Stimulated activated CD4-positive, alpha-beta T cell treated with anti-CD3 and anti-CD28 coated beads, TNF-alpha, amount 100 ng/mL, for 24 hours (primary cell): Measurements from ENCODE around the gene CTNNA3.
"Not testable (repeated sequence)": the region's sequence is repeated elsewhere in the genome, so short reads cannot be mapped to it uniquely, and the experiment has no call there.

Source experiments
- DNase-seq, 3 experiments: peaks; one replicate each; pipeline ENCODE4 v3.0.0-alpha.2; 2020; ENCODE audit warnings: low read depth in 3 of 3

The CTNNA3 gene

DNA sequence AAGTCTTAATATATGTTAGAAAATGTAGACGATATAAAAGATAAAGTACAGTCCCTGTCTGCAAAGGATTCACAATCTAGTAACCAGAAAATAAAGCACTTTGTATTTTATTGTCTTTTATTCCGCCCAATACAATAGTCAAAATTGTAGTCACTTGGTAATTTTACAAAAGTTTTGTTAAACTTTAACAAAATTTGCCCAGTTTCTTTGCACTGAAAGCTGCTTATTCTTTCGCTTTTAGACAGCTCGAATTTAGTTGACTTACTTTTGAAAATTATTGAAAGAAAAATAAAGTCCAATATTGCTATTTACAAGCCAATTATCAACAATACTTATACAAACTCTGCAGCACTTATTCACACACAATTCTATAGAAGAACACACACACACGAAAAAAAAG lies 1305.1 kb downstream of the CTNNA3 start:
- DNase-seq, result no peak

DNA sequence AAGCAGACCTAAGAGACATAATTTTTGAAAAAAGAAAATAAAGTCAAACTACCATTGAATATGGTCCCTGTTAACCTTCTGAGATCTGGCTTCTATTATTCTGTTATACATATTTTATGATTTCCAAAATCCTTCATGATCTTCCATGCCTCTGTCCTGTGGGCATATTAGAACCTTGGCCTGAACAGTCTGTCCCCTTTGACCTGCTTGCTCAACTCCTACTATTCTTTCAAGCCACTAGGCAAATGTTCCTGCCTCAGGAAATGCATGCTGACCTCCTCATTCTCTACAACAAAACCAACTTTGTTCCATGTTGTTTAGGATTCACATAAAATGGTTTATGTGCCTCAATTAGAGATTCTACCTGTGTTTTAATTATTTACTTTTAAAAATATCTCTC lies 1315.0 kb downstream of the CTNNA3 start:
- DNase-seq, result no peak

DNA sequence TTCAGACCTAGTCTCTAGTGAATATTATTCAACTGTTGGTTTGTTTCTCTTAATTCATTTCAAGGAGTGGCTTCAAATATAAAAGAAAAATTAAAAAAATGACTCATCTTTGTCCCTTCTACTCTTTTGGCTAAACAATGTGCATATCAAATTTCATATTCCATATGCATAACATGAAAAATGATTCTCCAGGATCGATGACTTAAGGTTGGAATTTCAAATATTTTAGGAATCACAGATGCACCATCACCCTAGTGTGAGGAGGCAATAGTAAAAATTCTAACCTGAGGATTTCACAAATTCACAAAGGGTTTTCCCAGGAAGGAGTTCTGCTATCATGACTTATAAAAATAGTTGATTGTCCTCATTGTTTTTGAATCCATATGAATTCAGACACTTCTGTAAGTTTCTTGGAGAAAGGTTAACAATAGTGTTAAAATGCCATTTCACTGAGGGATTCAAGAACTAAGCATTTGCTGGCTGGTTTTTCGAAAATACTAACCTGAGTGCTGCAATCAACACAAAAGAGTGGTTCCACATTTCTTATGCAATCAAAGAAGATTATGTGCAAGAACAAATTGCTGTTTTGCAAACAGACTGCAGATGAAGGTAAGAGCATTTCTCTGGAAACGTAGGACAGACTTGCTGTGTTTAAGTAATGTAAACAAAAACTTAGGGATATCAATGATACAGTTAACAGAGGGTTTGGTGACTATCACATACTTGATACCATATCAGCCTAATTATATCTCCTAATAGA lies 1317.7 kb downstream of the CTNNA3 start:
- DNase-seq, result no peak

DNA sequence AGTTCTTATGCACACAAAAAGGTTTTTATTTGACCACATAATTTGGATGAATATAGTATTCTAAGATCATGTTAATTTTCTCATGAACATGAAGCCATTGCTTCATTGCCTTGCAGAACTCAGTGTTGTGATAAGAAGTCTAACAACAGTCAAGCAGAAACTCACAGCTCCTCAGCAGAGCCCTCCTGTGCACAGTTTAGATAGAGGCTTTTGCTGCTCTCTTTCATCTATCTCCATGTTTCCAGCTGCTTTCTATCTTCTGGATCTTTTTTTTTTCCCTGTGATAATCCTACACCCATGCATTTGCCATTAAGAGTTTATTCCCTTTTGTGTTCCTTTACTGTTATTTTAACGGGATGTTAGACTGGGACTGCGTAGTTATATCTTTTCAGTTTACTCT lies 1327.8 kb downstream of the CTNNA3 start:
- DNase-seq, result no peak

DNA sequence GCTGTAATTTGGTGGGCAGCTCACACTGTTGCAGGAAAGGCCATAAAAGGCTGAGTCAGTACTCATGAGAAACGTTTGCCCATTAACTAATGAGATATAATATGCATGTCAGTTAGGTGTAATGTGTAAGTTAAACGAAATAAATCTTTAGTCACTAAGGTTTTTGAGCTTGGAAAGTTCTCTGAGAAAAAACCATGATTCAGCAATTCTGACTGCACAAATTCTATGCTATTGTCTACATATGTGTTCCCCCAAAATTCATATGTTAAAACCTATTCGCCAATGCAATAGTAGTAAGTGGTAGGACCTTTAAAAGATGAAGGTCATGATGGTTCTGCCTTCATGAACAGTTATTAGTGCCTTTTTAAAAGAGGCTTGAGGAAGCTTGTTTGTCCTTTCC lies 1329.8 kb downstream of the CTNNA3 start:
- no peak for DNase-seq

DNA sequence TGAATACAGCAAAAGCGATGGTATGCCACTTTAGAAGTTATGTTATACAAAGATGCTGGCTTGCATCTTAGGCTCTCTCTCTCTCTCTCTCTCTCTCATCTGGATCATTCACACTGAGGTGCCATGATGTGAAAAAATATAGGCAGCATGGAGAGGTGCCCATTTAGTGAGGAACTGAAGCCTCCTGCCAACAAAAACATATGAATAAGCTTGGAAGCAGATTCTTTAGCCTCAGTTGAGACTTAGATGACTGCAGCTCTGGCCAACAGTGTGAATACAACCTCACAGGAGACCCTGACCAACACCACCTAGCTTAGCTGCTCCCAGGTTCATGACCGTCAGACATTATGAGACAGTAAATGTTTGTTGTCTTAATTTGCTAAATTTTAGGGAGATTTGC lies 1330.3 kb downstream of the CTNNA3 start:
- no peak for DNase-seq

DNA sequence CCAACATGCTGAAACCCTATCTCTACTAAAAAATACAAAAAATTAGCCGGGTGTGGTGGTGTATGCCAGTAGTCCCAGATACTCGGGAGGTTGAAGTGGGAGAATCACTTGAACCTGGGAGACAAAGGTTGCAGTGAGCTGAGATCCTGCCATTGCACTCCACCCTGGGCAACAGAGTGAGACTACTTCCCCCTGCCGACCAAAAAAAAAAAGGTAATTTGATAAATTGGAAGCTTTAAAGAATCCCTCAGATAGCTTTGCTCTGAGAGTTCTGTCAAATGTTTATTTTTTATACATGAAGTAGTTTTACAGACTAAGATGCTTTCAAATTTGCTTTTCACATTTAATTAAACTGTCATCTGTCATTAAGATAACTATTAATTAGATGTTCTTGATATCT lies 1333.5 kb downstream of the CTNNA3 start:
- no peak for DNase-seq

DNA sequence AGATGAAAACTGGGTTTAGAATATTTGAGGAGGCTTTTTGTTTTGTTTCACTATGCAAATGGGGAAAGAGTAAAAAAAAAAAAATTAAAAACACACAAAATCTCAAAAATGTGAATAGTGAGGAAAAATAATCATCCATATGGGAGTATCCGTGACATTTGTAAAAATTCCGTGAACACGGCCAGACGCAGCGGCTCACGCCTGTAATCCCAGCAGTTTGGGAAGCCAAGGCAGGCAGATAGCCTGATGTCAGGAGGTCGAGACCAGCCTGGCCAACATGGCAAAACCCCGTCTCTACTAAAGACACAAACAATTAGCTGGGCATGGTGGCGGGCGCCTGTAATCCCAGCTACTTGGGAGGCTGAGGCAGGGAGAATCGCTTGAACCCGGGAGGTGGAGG lies 1342.2 kb downstream of the CTNNA3 start:
- DNase-seq, result not testable (repeated sequence)

DNA sequence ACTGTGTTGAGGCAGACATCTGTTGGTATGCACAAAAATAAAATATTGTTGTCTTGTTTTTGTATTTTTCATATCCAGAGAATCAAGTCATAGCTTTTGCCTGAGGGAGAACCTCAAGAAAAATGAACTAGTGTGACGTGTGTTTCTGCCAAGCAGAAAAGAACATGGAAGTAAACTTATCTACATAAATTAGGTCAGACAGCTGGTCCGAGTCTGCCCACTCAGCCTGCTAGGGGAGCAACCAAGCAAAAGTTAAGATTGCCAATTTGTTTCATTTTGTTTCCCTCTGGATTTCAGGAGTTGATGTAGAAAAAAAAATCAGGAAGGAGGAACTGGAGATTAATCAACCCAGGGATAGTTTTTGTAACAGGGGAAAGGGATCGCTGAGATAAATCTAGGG lies 1342.6 kb downstream of the CTNNA3 start:
- no peak for DNase-seq

DNA sequence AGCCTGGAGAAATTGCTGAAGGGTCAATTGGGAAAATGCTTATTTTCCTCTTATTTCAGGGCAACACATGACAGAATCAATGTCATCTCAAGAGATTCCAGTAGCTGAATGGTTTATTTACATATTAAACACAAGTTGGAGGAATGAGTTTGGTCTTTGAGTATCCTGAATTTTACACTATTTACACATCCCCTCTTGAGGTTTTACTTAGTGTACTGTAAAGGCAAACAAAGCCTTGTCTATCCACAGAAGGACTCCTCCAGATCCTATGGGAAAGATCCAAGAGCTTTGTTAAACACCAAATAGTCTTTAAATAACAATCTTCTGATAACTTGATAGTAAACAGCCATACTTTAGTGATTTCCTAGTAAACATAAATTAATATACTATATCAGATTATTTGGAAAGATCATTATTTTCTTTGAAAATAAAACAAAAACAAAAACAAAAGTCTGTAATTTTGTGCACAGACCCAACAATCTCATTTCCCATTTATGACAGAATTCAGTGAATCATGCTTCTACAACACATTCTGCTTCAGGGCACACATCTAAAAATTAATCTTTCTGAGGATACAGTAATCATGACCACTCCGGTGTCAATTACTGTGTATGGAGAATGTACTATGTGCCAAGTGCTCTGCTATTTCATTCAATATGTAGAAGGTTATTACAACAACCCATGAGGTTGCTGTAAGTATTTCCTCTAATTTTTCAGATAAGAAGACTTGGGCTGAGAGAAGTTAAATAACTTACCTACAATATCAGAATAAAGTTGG lies 1345.2 kb downstream of the CTNNA3 start:
- DNase-seq, result no peak

DNA sequence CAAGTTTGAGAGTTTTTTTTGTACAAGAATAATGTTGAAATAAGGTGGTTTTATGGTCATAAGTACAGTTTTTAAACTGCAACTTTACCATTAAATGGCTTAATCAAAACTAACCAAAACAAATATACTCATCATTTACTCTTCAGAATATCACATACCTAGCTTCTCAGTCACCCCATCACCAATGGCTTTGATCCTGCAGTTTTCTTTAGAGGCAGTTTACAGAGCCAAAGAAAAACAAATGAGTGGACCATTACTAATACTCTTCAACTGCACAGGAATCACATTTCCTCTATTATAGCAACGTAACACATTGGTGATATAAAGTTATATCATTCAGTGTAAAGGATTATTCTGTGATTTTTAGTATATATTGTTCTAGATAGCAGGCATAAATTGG lies 1346.3 kb downstream of the CTNNA3 start:
- DNase-seq, result no peak

DNA sequence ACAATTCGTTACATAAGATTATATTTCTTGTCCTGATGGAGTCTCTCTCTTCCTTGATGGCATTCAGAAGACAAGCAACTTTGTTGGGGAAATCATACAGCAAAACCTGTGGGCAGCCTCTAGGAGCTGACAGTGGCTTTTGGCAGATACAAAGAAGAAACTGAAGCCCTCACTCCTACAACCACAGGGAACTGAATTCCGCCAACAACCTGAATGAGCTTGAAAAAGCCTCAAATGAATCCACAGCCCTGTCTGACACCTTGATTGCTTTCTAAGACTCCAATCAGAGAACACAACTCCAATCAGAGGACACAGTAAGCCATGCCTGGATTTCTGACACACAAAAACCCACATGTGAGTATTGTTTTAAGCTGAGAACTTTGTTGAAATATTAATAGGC lies 1346.9 kb downstream of the CTNNA3 start:
- no peak for DNase-seq

DNA sequence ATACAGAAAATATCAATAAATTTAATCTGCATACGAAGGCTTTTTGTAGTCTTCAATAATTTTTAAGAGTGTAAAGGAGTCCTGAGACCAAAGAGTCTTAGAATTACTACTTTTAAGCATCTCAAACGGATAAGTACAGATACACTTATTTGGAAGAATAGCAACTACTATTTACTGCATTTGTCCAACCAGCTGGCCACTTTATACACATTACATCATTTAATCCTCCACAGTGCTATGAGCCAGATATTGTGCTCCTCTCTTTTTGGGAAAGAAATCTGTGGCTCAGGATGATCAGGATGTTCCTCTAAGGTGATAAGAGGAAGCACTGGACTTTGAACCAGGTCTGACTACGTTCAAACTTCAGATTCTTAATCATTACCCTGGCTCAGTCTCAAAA lies 1358.8 kb downstream of the CTNNA3 start:
- DNase-seq, result no peak

DNA sequence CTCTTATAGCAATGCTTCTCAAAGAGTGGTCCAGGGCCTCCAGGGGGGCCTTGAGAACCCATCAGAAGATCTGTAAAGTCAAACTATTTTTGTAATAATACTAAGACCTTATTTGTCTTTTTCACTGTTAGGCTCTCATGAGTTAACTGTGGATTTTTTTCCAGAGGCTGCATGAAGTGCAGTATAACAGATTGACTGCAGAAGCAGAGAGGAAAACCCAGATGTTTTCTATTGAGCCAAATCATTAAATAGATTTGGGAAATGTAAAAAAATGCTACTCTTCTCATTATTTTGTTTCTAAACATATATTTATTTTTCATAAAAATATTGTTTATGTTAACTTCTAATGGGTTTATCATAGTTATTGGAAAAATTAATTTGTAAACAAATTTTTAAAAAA lies 1359.2 kb downstream of the CTNNA3 start:
- no peak for DNase-seq

DNA sequence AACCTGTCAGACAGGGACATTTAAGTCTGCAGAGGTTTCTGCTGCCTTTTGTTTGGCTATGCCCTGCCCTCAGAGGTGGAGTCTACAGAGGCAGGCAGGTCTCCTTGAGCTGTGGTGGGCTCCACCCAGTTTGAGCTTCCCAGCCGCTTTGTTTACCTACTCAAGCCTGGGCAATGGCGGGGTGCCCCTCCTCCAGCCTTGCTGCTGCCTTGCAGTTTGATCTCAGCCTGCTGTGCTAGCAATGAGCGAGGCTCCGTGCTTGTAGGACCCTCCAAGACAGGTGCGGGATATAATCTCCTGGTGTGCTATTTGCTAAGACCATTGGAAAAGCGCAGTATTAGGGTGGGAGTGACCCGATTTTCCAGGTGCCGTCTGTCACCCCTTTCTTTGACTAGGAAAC lies 1360.2 kb downstream of the CTNNA3 start:
- not testable (repeated sequence) for DNase-seq

DNA sequence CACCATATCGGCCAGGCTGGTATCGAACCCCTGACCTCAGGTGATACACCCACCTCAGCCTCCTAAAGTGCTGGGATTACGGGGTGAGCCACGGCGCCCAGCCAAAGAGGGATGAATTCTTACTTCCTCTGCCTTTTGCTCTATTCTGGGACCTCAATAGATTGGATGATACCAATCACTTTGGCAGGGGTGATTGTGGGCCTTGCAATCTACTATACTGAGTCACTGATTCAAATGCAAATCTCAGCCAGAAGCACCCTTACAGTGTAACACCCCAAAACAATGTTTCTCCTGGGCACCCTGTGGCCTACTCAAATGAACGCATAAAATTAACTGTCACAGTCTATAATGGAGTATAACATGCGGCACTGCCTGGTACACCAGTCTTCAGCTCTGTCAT lies 1366.8 kb downstream of the CTNNA3 start:
- no peak for DNase-seq

DNA sequence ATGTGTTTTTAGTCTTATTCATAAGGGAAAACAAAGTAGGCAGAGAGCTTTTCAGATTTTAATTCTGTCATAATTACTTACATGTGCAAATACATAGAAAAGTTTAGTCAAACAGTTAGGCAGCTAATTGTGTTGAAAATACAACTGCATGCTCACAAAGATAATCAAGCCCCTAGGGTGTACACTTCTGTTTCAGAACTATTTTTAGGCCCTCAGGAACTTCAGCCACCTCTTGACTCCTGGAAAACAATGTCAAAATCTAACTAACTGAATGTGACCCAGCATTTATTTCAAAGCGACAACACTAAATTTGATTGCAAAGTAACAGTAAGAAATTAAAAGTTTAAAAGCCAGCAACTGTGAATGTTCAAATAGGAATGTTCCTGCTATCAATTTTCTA lies 1369.1 kb downstream of the CTNNA3 start:
- DNase-seq, result no peak

DNA sequence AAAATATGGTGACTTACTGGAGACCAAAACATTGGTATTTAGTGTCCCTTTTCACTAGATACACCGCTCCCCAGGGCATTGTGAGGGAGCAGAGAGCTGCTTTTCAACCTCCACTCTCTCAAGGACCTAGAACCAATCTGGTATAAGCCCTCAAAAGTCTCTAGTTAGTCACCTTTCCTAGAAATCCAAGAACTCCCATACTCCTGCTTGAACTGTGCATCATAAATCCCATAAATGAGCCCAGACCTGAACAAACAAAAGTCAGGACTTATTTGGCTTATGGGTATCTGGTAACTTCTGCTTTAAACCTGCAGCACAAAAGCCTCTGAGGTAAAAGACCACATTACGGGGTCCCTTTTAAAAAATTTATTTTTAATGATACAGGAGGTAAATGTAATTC lies 1373.2 kb downstream of the CTNNA3 start:
- no peak for DNase-seq

DNA sequence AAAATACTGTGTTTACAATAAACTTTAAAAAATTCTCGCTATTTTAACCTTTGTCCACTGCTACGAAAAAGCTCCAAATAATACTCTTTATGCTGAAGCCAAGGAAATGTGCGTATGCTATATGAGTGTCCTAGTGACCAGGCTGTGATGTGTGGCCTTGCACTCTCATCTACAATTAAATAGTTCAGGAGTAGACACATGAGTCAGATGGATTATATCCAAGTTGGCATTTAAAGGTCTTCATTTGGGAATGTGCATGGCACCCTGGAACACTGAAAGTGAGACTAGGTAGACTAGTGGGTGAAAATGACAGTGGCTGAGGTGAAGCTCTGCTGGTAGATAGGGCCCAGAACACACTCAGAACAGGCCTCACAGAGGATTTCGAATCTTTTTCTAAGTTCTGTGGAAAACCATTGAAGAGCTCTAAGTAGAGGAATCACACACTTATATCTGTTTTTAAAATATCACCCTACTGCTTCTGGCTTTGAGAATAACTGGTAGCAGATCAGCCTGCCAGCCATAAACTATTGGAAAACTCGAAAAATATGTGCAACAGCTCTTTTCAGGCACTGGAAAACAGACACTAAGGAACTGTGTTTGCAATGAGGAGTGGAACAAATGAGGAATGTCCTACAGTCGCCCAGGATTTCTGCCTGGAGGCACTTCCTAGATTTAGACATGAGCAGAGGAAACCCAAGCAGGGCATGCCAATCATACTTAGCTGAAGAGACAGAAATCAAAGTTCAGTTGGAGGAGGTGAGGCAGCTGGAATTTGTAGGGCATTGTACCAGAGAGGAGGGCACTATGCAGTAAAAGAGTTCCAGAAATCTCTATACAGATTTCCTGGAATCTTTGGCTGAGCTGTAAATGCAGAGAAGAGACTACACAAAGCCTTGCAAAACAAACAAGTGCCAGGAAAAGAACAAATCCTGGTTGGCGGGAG lies 1374.0 kb downstream of the CTNNA3 start:
- DNase-seq, result no peak

DNA sequence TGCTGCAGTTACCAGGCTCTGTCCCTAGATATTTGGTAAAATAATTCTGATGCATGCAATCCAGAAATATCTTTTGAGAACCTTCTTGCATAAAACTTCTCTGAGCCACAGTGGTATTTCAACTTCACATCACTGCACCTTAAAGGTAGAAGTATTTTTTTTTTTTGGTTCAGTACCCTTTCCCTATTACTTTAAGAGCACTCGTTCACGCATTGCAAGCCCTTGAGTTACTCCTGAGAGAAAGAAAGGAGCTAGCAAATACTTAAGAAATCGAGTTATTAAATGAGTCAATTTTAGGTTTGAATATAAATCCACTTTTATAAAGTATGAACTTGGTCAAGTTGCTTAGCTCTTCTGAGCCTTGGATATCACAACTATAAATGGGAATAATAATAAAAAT lies 1377.2 kb downstream of the CTNNA3 start:
- DNase-seq, result no peak

DNA sequence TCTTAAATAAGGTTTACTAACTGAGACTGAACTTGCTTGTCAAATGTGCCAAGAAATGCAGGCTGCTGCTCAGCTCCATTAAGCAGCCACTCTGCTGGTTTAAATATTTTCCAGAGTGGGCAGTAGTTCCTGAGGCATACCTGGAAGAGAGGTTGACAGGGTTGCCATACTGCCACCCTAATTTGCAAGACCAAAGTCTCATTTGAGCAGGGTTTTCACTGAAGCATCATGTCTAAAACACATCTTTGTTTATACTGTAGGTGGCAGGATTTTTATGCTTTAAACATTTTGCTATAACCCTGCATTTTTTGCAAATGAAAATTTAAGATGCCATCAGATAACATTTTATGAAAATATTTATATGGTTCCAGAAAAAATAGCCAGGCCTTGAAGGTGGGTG lies 1388.2 kb downstream of the CTNNA3 start:
- no peak for DNase-seq

DNA sequence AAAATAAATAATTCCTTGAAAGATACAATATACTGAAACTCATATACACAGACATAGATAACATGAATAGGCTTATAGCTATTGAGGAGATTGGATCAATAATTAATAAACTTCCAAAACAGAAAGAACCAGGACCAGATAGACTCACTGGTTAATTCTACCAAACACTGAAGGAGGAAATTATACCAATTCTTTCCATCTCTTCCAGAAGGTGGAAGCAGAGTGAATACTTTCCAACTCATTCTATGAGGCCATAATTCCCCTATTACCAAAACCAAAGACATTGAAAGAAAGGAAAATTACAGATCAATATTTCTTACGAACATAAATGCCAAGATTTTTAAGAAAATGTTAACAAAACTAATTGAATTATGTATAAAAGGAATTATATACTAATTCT lies 1394.9 kb downstream of the CTNNA3 start:
- DNase-seq, result no peak
